PC-9 (cell line): Measurements from ENCODE around the gene RXRA.

Experiments
- EZH2 ChIP-seq: fragments of 200-600 bp; sonication (generic); IDR thresholded peaks from 2 replicates; pipeline ENCODE4 v1.8.0; 2017; ENCODE audit warnings: antibody characterized with exemption, low read depth
- TF ChIP-seq, protein P1 (sequence below): fragments of 200-600 bp; sonication (generic); conservative IDR thresholded peaks from 2 replicates; pipeline ENCODE4 v1.6.1; 2017; ENCODE audit warnings: mixed run types, antibody characterized with exemption, mild to moderate bottlenecking, moderate library complexity

DNA sequence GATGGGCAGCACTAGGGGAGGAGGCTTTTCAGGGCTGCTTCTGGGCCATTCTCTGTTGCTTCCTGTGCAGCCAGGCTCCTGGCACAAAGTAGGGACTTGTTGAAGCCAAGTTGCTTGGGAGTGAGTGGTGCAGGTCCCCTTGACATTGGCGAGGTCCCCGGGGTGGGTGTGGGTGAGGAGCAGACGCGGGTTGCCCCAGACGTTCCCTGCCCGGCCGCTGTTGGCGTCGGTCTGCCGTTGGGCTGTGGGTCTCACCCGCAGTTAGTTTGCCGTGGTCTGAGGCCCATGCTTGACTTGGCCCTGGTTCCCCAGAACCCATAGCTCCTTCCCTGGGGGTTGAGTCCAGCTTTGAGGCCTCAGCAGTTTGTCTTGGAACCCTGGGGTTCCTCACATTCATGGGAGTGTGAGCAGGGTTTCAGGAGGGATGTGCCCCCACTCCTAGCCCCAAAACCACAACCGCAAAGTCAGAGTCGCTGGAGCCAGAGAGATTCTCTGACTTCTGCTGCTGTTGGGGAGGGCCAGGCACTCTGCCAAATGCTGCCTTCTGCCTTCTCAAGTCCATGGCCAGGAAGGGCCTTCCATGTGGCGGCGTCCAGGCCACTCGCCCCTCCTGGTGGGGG lies 77.5 kb downstream of the RXRA start:
- TF ChIP-seq, protein P1, sequence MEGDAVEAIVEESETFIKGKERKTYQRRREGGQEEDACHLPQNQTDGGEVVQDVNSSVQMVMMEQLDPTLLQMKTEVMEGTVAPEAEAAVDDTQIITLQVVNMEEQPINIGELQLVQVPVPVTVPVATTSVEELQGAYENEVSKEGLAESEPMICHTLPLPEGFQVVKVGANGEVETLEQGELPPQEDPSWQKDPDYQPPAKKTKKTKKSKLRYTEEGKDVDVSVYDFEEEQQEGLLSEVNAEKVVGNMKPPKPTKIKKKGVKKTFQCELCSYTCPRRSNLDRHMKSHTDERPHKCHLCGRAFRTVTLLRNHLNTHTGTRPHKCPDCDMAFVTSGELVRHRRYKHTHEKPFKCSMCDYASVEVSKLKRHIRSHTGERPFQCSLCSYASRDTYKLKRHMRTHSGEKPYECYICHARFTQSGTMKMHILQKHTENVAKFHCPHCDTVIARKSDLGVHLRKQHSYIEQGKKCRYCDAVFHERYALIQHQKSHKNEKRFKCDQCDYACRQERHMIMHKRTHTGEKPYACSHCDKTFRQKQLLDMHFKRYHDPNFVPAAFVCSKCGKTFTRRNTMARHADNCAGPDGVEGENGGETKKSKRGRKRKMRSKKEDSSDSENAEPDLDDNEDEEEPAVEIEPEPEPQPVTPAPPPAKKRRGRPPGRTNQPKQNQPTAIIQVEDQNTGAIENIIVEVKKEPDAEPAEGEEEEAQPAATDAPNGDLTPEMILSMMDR: no peak
- no peak for TF ChIP-seq EZH2
